Ovary (tissue), 3 donors: ENCODE results near the gene PDIA6.

ENCODE experiments used
- CTCF ChIP-seq, 3 donors: fragments of 450-650 bp in 2 of 3; fragments of 200-600 bp in 1 of 3; IDR thresholded peaks; one replicate each; pipeline versions ENCODE4 v1.5.1 to v1.8.0; 2016 to 2022; ENCODE audit warnings: antibody characterized with exemption in 3 of 3, mild to moderate bottlenecking in 1 of 3
- POLR2A ChIP-seq: fragments of 450-650 bp; IDR thresholded peaks from one replicate; pipeline ENCODE4 v1.6.1; 2017; ENCODE audit warnings: antibody characterized with exemption, mild to moderate bottlenecking, moderate library complexity
- donor health status: DM: no; HTN: no; CAD: no.

GRCh38 chr2:10776231-10776977 is 36.2 kb downstream of the PDIA6 start:
- TF ChIP-seq POLR2A (no peak), CTCF (IDR thresholded peaks at IDR 0.05) (no peak)
